Endothelial cell of umbilical vein (primary cell): ENCODE data around the gene MMRN1. TPM values are rescaled to one million over a fixed set of nuclear protein-coding genes. Genes with fewer than 3 reads are reported as not detected.

ENCODE experiments used
- BruUV-seq: library from RNA; stranded (reverse); fragments of 400-500 nt; replicated peaks from 2 replicates; lab custom pipeline; 2021; lab: Mats Ljungman, UMichigan
- CTCF ChIA-PET: fragments of 300-600, 350-600 bp; sonication (Branson Sonifier 250); formaldehyde crosslinking; loops from one replicate; lab custom pipeline; 2021; ENCODE audit warnings: antibody characterized with exemption, inconsistent platforms; lab: Charles Lee
- POLR2A ChIA-PET: fragments of 300-600, 350-600 bp; sonication (Branson Sonifier 250); formaldehyde crosslinking; loops from one replicate; lab custom pipeline; 2021; ENCODE audit warnings: antibody characterized with exemption, inconsistent platforms; lab: Charles Lee
- DNase-seq: peaks from one replicate; pipeline ENCODE4 v3.0.0-alpha.2; 2011; ENCODE audit warnings: low read depth, low spot score
- FAIRE-seq: peaks from 2 replicates; lab custom pipeline; 2011; peaks lifted over from hg19 to GRCh38; lab: Jason Lieb, UNC
- H2AFZ ChIP-seq: 2 replicates; pipeline ENCODE4 v1.6.0; 2012; ENCODE audit warnings: low read depth, low read length, control low read depth, inconsistent platforms
- H3K27ac ChIP-seq: 2 replicates; pipeline ENCODE4 v1.5.1; 2011; ENCODE audit warnings: low read depth, mild to moderate bottlenecking, control low read depth, low read length, moderate library complexity; ENCODE audit not compliant: insufficient read depth
- H3K27me3 ChIP-seq, 2 experiments: 2 replicates each; pipeline versions ENCODE4 v1.6.0 to v1.6.1; 2011; ENCODE audit warnings: low read length in 2 of 2, mixed read lengths in 1 of 2; ENCODE audit not compliant: control insufficient read depth in 2 of 2, insufficient read depth in 2 of 2
- H3K36me3 ChIP-seq, 2 experiments: 2 replicates in 1 of 2; 3 replicates in 1 of 2; pipeline ENCODE4 v1.5.1; 2011; ENCODE audit warnings: low read length in 2 of 2, mild to moderate bottlenecking in 1 of 2, moderate library complexity in 1 of 2; ENCODE audit not compliant: control insufficient read depth in 2 of 2, insufficient read depth in 2 of 2; ENCODE audit errors: extremely low read depth in 1 of 2
- H3K4me1 ChIP-seq: 3 replicates; pipeline ENCODE4 v1.5.1; 2011; ENCODE audit warnings: mild to moderate bottlenecking, low read length; ENCODE audit not compliant: control insufficient read depth, insufficient read depth; ENCODE audit errors: extremely low read depth
- H3K4me2 ChIP-seq: 2 replicates; pipeline ENCODE4 v1.6.1; 2011; ENCODE audit warnings: low read length, control low read depth, mixed read lengths; ENCODE audit not compliant: insufficient read depth
- H3K4me3 ChIP-seq, 3 experiments: fragments of 200-600 bp in 1 of 3; sonication (generic), shearing (Covaris generic) in 1 of 3; replicated peaks in 1 of 3; 2 replicates each; pipeline ENCODE4 v1.5.1; 2011 to 2016; ENCODE audit warnings: control low read depth in 3 of 3, low read length in 3 of 3, mild to moderate bottlenecking in 2 of 3, inconsistent platforms in 1 of 3, low read depth in 1 of 3, moderate library complexity in 1 of 3; ENCODE audit not compliant: insufficient read depth in 1 of 3
- H3K79me2 ChIP-seq: 2 replicates; pipeline ENCODE4 v1.6.0; 2012; ENCODE audit warnings: low read length, inconsistent platforms; ENCODE audit not compliant: control insufficient read depth, insufficient read depth
- H3K9ac ChIP-seq: replicated peaks from 2 replicates; pipeline ENCODE3; 2011; ENCODE audit warnings: low read length, control low read depth; ENCODE audit not compliant: insufficient read depth; ENCODE audit errors: extremely low read depth
- H3K9me1 ChIP-seq: replicated peaks from 3 replicates; pipeline ENCODE4 v1.6.0; 2011; ENCODE audit warnings: mild to moderate bottlenecking, low read length; ENCODE audit not compliant: control insufficient read depth, insufficient read depth; ENCODE audit errors: extremely low read depth
- H3K9me3 ChIP-seq: replicated peaks from 2 replicates; pipeline ENCODE4 v1.5.1; 2012; ENCODE audit warnings: low read length, inconsistent platforms; ENCODE audit not compliant: control insufficient read depth, insufficient read depth
- H4K20me1 ChIP-seq: replicated peaks from 2 replicates; pipeline ENCODE3; 2011; ENCODE audit warnings: mild to moderate bottlenecking, low read length; ENCODE audit not compliant: control insufficient read depth, insufficient read depth; ENCODE audit errors: extremely low read depth
- EZH2 ChIP-seq: IDR thresholded peaks from 2 replicates; pipeline ENCODE4 v1.6.1; 2012; ENCODE audit warnings: borderline replicate concordance, low read depth, mild to moderate bottlenecking, moderate library complexity, low read length, inconsistent platforms; ENCODE audit not compliant: severe bottlenecking
- FOS ChIP-seq: IDR thresholded peaks from 2 replicates; pipeline ENCODE4 v1.6.1; 2011; ENCODE audit warnings: mild to moderate bottlenecking, low read length, moderate library complexity, borderline replicate concordance; ENCODE audit not compliant: insufficient read depth
- GATA2 ChIP-seq: IDR thresholded peaks from 2 replicates; pipeline ENCODE4 v1.7.0; 2011; ENCODE audit warnings: low read depth, mild to moderate bottlenecking, moderate library complexity, mixed read lengths, low read length; ENCODE audit not compliant: insufficient read length, insufficient read depth
- JUN ChIP-seq: IDR thresholded peaks from 2 replicates; pipeline ENCODE4 v1.6.1; 2011; ENCODE audit warnings: borderline replicate concordance, low read depth; ENCODE audit not compliant: insufficient read length, insufficient read depth
- MYC ChIP-seq: IDR thresholded peaks from one replicate; pipeline ENCODE4 v1.6.1; 2011; ENCODE audit warnings: mild to moderate bottlenecking, low read depth, low read length
- POLR2A ChIP-seq: IDR thresholded peaks from 2 replicates; pipeline ENCODE4 v1.6.1; 2012; ENCODE audit warnings: low read depth, mild to moderate bottlenecking, control low read depth, low read length
- POLR2AphosphoS5 ChIP-seq: IDR thresholded peaks from 2 replicates; pipeline ENCODE4 v1.6.1; 2012; ENCODE audit warnings: low read depth, mild to moderate bottlenecking, control low read depth, low read length, moderate library complexity; ENCODE audit not compliant: insufficient read depth
- dilution Hi-C: fragments of 300-500 bp; cut with MboI; formaldehyde crosslinking; loops from one replicate; pipeline ENCODE4 v1.15.0; 2019; ENCODE audit warnings: low sequenced_read_pairs; ENCODE audit not compliant: extremely low pct_ligation_motif_present
- intact Hi-C: fragments of 100-400 bp; cut with micrococcal nuclease; formaldehyde crosslinking; loops from one replicate; pipeline ENCODE4 v1.10.0; 2022
- polyA plus RNA-seq, 4 experiments: library from polyadenylated mRNA; depleted of rRNA in 3 of 4; stranded (reverse) in 3 of 4; unstranded in 1 of 4; fragments of >200 nt; gene quantifications; 2 replicates each; pipeline versions ENCODE4 v1.2.1 to v1.2.3, GENCODE V29; 2011 to 2012; ENCODE audit warnings: missing spikeins in 1 of 4
- total RNA-seq: library from RNA; stranded (reverse); gene quantifications from 2 replicates; pipeline ENCODE4 v1.2.3, GENCODE V29; 2021
- TF ChIP-seq, protein P1 (sequence below): IDR thresholded peaks from 2 replicates; pipeline ENCODE4 v1.6.1; 2011; ENCODE audit not compliant: insufficient read depth, insufficient read length
- TF ChIP-seq, protein P2 (sequence below), 2 donors: IDR thresholded peaks; 1 replicate in 1 of 2; 2 replicates in 1 of 2; pipeline ENCODE4 v1.5.1; 2011; ENCODE audit warnings: low read length in 2 of 2, mild to moderate bottlenecking in 2 of 2, moderate library complexity in 2 of 2, control low read depth in 1 of 2, inconsistent platforms in 1 of 2, low read depth in 1 of 2; ENCODE audit not compliant: insufficient read depth in 1 of 2; ENCODE audit errors: extremely low read depth in 1 of 2

The MMRN1 gene
- total and polyA plus RNA-seq, 2 donors (not counting 3 experiments of a cell fraction or from before 2014, with no cell fraction given), result 143 to 414 TPM

DNA sequence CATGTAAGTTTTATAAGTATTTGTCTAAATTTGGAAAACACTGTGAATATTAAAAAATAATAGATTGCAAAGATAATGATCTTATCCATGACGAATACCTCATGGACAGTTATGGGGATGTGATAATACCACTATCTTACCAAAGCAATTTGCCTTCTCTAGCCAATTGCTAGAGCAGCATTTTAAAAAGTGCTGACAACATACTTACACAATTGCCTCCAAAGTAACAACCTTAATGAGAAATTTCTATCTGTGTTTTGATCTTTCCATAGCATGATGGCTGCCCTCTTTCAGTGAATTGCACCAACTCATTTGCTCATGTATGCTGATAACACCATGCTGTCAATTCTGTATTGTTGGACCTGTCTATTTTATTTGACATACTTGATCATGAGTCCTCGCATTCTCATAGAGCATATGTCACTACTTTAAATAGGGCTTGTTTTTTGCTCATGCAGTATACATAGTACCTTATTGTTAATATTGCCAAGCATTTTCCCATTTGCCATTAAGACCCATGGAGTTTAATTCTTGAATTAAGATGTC is 87.2 kb downstream of the MMRN1 start:
- H3K9me3 ChIP-seq, result no peaks in the 10 kb centered on the region
- CTCF ChIA-PET, result no interaction called here
- dilution Hi-C loops (no loop called here), intact Hi-C loops (no loop called here)
- H3K27ac ChIP-seq, result no peak overlapping the region
- no peak overlapping the region for H3K4me2 ChIP-seq
- H3K27me3 ChIP-seq, result no peaks in the 10 kb centered on the region
- no peaks in the 10 kb centered on the region for H3K9me1 ChIP-seq
- no peak overlapping the region for H3K4me3 ChIP-seq
- no peak overlapping the region for H2AFZ ChIP-seq
- H3K4me1 ChIP-seq, result no peaks in the 10 kb centered on the region
- H3K79me2 ChIP-seq, result no peaks in the 10 kb centered on the region
- DNase-seq (no peak), FAIRE-seq (no peak)
- H3K36me3 ChIP-seq, result no peaks in the 10 kb centered on the region
- POLR2A ChIA-PET, result no interaction called here
- TF ChIP-seq MYC, result no peak
- TF ChIP-seq JUN, result no peak
- no peak for TF ChIP-seq FOS
- TF ChIP-seq, protein P1, sequence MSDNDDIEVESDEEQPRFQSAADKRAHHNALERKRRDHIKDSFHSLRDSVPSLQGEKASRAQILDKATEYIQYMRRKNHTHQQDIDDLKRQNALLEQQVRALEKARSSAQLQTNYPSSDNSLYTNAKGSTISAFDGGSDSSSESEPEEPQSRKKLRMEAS, result no peak
- no peak for TF ChIP-seq POLR2AphosphoS5
- TF ChIP-seq GATA2, result no peak
- TF ChIP-seq, protein P2, sequence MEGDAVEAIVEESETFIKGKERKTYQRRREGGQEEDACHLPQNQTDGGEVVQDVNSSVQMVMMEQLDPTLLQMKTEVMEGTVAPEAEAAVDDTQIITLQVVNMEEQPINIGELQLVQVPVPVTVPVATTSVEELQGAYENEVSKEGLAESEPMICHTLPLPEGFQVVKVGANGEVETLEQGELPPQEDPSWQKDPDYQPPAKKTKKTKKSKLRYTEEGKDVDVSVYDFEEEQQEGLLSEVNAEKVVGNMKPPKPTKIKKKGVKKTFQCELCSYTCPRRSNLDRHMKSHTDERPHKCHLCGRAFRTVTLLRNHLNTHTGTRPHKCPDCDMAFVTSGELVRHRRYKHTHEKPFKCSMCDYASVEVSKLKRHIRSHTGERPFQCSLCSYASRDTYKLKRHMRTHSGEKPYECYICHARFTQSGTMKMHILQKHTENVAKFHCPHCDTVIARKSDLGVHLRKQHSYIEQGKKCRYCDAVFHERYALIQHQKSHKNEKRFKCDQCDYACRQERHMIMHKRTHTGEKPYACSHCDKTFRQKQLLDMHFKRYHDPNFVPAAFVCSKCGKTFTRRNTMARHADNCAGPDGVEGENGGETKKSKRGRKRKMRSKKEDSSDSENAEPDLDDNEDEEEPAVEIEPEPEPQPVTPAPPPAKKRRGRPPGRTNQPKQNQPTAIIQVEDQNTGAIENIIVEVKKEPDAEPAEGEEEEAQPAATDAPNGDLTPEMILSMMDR (IDR thresholded peaks at IDR 0.05; ENCODE audit: extremely low read depth in 1 of 2, insufficient read depth in 1 of 2, low read depth in 1 of 2, low read length in 2 of 2), result no peak
- TF ChIP-seq EZH2, result no peak
- no peak for TF ChIP-seq POLR2A
- BruUV-seq, result no TSS peak
- no peaks in the 10 kb centered on the region for H4K20me1 ChIP-seq
- no peak overlapping the region for H3K9ac ChIP-seq
